Measurements from ENCODE around the gene ARAP1.
"Not testable (repeated sequence)": the region's sequence is repeated elsewhere in the genome, so short reads cannot be mapped to it uniquely, and the experiment has no call there.

ARAP1 gene

DNA sequence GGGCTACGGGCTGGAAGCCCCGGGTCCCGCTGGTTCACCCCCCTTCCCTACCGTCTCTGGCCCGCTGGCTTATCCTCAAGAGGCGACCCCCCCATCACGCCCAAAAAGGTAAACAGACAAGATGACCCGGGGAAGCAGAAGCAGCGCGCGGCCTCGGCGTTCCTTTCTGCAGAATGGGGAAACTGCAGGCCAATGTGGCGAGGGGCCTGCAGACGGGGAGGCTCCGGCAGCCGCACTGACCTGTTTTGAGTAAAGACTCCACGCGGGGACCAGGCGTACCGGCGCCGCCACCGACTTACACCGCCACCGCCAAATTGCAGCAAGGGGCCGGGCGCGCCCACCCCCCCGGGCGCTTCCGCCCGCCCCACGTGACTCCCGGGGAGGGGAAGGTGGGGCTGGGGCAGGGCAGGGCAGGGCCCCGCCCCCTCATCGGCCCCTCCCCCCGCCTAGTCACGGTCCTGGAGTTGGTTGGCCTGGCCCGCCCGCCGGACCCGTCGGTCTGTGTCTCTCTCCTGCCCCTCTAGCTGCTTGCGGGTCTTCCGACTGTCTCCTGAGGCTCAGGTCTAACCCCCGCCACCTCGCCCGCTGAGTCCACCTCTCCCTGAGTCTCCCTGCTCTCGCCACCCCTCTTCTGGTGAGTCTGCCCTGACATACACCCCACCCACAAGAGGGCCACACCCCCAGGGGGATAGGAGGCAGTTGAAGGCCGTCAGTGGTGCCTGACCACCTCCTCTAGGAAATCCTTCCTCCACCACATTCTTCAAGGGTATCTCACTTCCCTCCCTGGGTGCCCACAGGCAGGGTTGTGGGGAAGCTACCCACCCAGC is at the start of gene ARAP1:
TSS of gene ARAP1 (minus strand) at position 321 of the 827 bp plus-strand sequence. CDS start 25,280 bp downstream, outside the sequence.
- DNase-seq = peak; percentile 99

DNA sequence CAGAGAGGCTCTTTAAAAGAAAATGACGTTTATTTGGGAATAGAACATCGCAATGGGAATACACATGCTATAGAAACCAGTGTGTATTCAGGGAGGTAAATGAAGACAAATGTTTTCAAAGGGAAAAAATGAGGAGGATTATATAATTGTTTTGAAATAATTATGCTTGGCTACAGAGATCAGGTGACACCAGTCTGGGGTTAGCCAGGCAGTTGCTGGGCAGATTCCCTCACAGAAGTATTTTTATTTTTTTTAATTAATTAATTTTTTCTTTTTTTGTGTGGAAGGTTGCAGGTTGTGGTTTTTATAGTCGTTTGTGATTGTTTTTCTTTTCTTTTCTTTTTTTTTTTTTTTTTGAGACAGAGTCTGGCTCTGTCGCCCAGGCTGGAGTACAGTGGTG is 47.2 kb upstream of the ARAP1 start:
- no peak for DNase-seq

DNA sequence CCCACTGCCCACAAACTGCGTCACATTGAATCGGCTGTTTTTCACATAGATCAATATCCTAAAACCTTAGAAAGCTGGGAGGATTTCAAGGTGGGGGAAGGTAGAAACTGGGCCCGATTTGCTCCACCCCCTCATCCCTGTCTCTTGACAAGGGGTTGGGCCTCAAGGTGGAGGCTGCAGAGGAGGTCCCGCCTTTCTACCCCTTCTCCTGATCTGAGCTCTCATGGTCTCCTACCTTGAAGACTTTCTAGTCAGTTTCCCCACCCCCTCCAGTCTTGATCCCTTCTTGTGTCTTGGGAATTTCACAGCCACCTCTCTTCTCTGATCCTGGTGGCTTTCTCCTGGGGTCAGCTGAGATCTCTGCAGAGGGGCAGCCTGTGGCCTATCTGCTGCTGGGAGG is 46.2 kb upstream of the ARAP1 start:
- DNase-seq = no peak

DNA sequence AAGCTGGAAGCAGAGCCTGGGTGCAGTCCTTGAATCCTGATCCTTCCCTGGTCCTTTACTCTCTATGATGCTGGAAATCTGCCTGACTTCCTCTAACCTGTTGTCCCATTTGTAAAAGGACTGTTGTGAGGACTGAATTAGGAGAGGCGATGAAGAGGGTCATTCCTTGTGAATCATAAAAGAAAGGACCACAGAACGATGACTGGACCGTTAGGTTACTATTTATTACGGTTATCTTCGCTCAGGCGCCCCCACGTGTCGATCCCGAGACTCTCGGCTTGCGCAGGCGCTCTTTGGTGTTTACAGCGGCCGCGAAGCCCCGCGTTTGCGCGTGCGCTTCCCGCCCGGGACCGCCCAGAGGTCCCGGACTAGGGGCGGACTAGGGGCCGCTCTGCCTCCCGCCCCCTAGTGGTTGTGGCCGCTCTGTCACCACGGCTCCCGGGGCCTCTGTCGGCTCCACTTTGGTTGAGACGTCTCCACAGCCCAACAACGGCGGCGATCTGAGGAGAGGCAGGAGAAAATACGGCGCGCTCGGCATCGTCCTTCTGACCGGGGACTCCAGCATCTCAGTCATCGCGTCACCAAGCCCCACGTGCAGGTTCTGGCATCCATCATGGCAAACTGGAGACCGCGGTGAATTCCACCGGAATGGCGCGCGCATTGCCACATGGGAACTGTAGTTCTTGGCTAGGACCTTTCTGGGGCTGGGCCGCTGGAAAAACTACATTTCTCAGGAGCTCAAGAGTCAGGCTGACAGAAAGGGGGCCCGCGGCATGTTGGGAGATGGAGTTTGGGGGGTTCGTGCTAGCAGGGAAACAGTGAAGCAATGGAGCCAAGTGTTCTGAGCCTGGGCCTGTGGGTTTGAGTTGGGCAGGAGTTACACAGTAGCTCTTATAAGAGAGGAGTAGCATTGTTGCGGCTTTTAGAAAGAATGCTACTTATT is 41.5 kb upstream of the ARAP1 start, which contains the start of gene STARD10:
TSS of gene STARD10 (minus strand) at position 623 of the 943 bp plus-strand sequence. CDS start 12,866 bp downstream, outside the sequence.
- peak; percentile 98 for DNase-seq

DNA sequence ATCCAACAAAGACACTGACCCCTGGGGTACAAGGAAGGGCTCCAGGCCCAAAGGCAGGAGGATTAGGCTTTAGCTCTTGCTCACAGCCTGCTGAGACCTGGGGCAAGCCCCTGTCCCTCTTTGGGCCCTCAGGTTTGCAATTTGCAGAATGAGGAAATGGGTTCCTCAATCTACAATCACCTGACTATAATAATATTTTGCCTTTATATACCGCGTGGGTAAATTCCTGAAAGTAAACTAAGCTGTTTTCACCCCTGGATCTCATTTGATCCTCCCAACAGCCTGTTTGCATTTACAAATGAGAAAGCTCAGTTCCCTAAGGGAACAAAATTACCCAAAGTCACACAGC is 40.8 kb upstream of the ARAP1 start:
- no peak for DNase-seq

DNA sequence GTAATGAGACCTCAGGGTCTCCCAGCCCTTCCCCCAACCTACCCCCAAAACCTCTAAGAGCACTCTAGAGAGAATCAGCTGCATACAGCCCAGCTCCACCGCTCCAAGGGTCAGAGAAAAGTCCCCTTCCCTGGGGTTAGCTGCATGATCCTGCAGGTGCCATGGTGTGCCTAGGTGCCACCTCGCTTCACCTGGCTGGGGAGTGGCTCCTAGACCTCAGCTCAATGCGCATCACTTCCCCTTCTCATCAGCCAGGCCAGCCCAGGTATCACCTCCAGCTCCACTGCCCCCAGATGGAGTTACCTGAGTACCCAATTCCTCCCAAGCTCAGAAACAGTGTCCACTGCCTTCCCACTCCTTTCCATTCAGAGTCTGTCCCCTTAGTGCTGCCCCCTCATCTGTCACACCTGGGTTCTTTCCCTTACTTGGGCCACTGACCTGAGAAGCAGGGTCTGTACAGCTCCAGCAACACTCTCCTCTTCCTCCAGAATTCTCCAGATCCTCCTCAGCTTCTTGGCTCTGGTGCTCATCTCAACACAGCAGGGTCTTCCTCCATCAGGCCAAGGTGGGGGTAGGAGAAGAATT is 40.3 kb upstream of the ARAP1 start:
- DNase-seq = no peak

DNA sequence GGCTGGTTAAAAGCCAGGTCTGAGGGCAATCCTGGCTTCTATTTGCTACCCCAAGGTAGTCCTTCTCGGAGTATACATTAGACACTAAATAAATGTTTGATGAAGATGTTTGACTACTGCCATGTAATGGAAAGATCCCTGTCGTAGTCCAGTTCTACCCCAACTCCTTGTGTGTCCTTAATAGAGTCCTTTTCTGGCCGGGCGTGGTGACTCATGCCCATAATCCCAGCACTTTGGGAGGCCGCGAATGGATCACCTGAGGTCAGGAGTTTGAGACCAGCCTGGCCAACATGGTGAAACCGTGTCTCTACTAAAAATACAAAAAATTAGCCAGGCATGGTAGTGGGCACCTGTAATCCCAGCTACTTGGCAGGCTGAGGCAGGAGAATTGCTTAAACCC is 39.0 kb upstream of the ARAP1 start:
- not testable (repeated sequence) for DNase-seq

DNA sequence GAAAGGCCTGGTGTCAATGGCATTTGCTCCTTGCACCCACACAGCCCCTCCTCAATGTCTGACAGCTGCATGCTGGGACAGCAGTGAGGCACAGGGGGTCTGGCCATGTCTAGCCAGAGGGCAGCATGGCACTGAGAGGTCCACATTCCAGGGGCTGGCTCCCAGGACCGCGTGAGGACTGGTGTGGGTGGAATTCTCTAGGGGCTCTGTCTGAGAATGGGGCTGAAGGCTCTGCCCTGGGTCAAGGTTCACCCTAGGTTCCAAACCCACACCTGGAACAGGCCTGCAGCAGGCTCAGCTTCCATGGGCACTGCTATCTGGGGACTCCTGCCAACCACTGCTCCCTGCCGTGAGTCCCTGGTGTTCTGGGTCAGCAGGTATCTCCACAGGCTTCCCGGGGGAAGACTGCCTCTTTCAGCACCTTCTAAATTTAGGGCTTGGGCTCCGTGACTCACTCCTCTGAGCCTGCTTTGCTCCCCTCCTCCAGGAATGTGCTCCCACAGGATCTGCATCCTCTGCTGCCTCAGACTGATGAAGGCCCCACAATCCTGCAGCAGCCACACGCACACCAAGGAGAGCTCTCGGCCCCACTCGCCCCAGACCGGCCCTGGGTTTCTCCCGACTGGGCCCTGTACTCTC is 37.4 kb upstream of the ARAP1 start:
- DNase-seq = no peak

DNA sequence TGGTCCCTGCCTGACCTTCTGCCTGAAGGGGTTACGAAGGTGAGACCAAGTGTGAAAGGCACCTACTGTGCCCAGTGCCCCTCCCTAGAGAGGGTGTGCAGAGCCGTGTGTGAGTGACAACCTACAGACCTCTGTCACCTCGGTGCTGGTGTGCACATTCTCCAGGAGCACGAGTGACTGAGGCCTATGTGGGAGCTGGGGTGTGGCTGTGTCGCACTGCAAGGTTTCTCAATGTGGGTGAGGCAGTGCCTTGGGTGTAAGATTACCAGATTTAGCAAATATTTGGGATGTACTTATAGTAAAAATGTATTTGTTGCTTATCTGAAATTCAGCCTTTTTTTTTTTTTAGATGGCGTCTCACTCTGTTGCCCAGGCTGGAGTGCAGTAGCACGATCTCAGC is 36.0 kb upstream of the ARAP1 start:
- peak; percentile 5 for DNase-seq

DNA sequence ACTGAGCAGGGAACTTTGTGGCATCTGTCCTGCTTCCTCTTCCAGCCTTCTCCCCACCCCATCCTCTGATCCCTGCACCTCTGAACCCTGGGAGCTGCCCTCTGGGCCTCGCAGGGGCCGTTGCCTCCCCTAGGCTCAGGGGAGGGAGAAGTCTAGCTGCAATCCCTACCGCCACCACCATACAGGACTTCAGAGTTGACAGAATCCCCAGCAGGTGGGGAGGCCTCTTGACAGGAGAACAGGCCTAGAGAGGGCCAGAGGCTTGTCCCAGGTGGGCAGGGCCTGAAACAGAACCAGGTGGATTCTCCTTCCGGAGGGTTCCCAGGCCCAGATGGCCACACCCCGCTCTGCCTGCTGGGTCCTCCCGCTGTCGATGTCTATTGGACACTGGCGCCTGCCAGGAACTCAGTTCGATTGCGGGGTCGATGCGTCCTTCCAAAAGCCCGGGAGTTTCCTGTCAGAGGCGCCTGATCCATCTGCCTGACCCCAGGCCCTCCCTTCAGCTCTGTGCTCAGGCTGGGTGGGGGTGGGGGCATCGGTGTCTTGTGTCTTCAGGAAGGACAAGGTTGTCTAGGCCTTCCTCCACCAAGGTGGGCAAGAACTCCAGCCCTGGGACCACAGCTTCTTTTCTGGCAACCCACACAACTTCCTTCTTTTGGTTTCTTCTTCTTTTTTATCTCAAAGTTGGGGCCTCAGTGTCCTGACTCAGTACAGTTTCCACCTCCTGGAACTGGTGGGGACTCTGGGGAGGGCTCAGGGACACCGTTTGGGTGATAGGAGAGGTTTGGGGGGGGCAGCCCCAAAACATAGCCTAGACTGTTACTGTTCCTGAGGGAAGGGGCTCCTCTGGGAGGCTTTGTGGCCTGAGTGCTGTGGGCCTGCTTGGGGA is 35.3 kb upstream of the ARAP1 start:
- peak; percentile 86 for DNase-seq

DNA sequence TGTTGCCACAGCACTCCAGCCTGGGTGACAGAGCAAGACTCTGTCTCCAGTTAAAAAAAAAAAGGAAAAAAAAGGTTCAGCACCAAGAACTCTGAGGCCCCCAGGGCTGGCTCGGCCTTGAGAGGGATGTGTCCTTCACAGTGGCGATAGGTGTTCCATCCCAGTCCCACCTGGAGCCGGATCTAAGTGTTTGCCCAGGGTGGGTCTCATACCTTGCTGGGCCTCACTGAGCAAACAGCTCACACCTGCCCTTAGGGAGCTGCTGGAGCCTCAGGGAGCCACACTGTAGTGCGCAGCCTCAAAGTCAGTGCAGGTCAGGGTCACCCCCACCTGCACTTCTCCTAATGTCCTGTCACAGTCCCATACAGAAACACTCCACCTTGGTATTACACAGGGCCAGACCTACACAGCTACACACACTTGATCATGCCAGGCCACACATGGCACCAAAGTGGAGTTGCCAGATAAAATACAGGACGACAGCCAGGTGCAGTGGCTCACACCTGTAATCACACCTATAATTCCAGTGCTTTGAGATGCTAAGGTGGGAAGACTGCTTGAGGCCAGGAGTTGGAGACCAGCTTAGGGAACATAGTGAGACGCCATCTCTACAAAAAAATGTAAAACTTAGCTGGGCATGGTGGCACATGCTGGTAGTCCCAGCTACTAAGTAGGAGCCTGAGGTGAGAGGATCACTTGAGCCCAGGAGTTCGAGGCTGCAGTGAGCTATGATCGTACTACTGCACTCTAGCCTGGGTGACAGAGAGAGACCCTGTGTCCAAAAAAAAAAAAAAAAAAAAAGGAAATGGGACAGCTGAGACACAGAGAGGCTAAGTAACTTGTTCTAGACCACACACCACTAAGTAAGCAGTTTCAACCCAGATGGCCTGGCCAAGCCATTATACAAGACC is 34.4 kb upstream of the ARAP1 start:
- DNase-seq = no peak

DNA sequence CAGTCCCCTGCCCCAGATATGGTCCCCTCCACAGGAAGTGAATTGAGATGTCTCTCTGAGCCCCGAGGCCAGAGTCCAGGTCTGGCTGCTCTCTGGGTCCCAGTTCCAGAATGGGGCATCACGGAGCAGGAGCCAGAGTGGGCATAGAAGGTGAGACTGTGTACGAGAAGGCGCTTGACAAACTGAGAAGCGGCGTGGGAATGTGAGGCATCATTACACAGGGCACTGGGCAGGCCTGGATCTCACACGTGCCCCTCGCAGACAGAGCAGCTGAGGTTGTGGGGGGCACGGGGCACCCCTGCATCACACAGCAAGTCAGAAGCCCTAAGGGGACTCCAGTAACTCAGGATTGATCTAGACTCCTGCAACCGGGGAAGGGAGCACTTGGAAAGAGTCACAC is 32.5 kb upstream of the ARAP1 start:
- peak; percentile 23 for DNase-seq

DNA sequence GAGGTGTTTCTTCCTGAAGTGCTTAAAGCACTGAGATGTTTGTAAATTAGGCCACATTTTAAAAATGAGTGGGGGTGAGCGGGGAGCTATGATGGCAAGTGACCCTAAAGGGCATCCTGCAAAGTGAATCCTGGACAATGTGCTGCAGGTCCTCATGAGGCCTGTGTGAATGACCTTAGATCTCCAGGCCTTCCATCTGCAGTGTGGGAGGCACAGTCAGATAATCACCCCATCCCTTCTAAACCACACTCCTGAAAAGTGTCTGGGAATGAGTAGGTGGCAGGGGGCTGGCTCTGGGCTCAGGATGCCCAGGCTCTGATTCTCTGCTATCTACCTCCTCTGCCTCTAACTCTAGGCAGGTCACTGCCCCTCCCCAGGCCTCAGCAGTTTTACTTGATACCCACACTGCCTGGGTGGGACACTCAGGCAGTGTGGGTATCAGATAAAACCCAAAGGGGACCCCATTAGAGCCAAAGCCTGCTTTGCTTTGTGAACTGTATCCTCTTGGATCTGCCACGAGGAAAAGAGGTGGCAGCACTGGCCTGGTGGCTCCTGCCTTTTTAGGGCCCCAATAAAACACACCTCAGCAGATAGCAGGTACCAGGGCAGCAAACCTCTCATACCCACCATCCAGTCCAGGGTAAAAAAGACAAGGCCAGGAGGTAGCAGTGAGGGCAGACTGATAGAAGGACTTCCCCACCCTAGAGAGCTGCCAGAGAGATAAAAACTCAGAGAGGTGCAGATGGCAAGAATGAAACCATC is 31.1 kb upstream of the ARAP1 start:
- DNase-seq = peak; percentile 16

DNA sequence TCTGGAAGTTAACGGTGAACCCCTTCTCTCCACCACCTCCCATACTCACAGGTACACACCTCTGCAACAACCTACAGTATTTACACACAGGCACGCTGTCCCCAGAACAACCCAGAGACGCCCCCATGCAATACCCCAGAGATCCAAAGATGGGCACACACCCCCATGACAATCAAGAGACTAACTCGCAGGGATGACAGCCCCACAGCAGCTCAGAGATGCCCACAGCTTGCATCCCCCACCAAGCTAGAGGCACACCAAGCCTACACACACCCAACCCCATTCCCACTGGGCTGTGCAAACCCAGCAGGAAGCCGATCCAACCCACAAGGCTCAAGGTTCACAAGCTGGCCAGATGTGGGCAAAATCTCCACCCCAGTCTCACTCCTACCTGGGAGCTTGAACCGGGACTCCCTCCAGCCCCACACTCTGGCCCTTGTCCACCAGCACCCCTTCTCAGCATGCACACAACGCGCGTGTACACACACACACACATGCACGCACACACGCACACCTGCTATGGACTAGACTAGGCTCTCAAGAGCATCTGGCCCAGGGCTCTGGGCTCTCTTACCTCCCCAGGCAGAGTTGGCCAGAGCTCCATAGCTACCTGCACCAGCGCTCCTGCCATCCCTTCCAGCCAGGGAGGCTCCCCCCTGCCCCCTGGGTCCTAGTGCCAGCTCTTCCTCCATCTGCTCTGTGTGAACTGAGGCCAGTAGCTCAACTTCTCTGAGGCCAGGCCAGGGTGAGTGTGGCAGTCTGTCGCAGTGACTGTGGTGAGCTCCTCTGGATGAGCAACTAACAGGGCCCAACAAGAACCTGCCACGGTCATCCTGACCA is 30.1 kb upstream of the ARAP1 start:
- peak; percentile 88 for DNase-seq

DNA sequence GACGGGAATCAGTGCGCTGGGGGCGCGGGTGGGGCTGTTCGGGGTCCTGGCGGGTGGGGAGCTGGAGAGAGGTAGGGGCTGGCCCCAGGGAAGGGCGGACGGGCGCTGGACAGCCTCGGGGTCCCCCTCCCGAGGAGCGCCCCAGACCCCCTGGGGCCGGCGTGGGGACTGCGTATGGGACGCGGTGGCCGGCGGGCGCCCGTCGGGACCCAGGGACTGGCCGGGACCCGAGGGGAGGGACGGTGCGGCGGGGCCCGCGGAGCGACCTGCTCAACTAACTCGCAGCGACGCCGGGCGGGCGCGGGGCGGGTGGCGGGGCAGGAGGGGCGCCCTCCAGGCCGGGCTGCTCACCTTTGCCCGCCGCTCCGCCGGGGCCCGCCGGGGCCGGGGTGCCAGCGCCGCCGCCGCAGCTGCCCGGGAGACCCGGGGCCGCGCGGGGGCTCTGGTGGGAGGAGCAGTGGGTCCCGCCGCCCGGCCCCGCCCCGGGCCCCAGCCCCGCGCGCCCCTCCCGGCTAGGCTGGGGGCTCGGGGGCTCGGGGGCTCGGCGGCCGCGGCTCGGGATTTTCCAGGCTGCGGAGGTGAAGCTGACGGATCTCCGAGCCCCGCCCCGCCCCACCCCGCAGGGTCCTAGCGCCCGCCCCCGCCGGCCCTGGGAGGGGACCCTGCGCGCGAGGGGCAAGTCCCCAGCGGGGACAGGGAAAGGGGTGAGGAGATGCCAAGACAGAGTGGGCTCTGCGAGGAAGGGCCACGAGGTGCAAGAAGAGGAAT is 29.3 kb upstream of the ARAP1 start:
- DNase-seq = peak; percentile 97

DNA sequence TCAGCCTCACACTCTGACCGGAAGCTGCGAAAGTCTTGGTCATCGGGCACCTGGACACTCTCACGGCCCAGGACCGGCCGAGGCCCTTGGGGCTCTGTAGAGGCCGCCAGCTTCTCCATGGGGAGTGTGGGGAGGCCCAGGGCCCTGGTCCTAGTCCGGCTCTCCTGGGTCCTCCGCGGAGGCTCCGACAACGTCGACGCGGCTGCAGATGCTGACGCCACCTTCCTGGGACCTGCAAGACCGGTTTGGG is 28.8 kb upstream of the ARAP1 start:
- DNase-seq = no peak

DNA sequence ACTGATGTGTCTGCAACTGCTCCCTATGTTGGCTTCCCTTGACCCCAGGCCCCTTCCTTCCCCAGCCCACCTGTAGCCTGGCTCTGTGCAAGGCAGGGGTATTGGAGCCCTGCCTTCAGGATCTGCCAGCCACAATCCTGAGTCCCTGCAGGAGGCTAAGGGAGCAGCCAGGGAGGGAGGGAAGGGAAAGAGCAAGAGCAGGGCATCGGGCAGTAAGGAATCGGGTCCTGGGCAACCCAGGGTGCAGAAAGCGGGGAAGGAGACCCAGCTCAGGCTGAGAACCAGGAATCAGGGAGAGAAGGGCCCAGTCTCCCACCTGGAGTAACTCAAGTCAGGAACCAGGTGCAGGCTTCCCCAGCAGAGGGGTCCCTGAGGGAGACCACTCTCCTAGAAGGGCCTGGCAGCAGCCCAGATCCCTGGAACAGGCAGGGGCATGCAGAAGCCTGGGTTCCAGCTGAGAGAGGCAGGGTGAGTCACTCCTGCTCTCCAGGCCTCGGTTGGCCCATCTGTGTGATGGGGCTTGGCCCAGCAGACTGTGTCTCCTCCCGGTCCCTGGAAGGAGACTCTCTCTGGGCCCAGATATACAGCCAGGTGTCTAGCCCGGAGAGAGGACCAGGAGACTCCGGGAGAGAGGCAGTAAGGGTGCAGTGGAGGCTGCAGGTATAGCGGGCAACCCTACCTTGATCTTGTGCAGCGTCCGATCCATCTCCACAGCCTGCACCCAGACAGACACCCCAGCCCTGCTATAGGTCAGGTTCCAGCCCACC is 28.3 kb upstream of the ARAP1 start:
- DNase-seq = peak; percentile 73

All from 8988T (cell line).